ENCODE measurements around the gene CYGB. TPM values are rescaled to one million over a fixed set of nuclear protein-coding genes. Genes with fewer than 3 reads are reported as not detected.
A peak's percentile ranks its signal among the peaks of the same experiment; 100 is the strongest.

The CYGB gene
- total and polyA plus RNA-seq, 4 donors: 0.83 to 7.8 (median 1.4) TPM

GRCh38 chr17:76556765-76557367, 19.4 kb upstream of the CYGB start:
- H3K9ac ChIP-seq (ENCODE audit: low read depth in 1 of 2, low read length in 2 of 2): peak overlapping the region; percentile 93 to 96
- H3K27me3 ChIP-seq (ENCODE audit: control insufficient read depth in 4 of 4, insufficient read depth in 4 of 4, low read length in 3 of 4): no peaks in the 10 kb centered on the region
- peak overlapping the region; percentile 68 to 99 (median 97) for H3K4me3 ChIP-seq (ENCODE audit: low read depth in 1 of 3, low read length in 3 of 3)
- peaks cover 3 to 24% (median 15%) of the 10 kb centered on the region in 4 donors for H3K4me1 ChIP-seq (ENCODE audit: control insufficient read depth in 4 of 4, insufficient read depth in 4 of 4, low read length in 3 of 4)
- TF ChIP-seq MAX (IDR thresholded peaks at IDR 0.05) (no peak), RXRA (IDR thresholded peaks at IDR 0.05) (no peak), NR2F2 (IDR thresholded peaks at IDR 0.05) (no peak), GABPA (IDR thresholded peaks at IDR 0.05 in 1 of 2, conservative IDR thresholded peaks at IDR 0.05 in 1 of 2) (no peak), RAD21 (IDR thresholded peaks at IDR 0.05) (no peak), CTCF (IDR thresholded peaks at IDR 0.05; ENCODE audit: low read depth, low read length, missing input control) (no peak), ATF3 (IDR thresholded peaks at IDR 0.05) (no peak), SP1 (IDR thresholded peaks at IDR 0.05) (no peak), FOXA1 (IDR thresholded peaks at IDR 0.05) (no peak)
- peaks cover 2 to 8% (median 7%) of the 10 kb centered on the region in 4 donors for H3K36me3 ChIP-seq (ENCODE audit: control insufficient read depth in 4 of 4, insufficient read depth in 3 of 4, low read depth in 1 of 4, low read length in 3 of 4)
- DNase-seq (ENCODE audit: low spot score): no peak
- WGBS: 24% methylated on average over 30 of the region's 30 CpGs
- no peaks in the 10 kb centered on the region for H3K9me3 ChIP-seq (ENCODE audit: control insufficient read depth in 4 of 4, low read length in 3 of 4)
- H3K27ac ChIP-seq (ENCODE audit: low read depth in 1 of 2, low read length in 2 of 2): peak overlapping the region; percentile 84 to 97

GRCh38 chr17:76554131-76554530, 16.6 kb upstream of the CYGB start:
- TF ChIP-seq EGR1 (IDR thresholded peaks at IDR 0.05; ENCODE audit: low read depth in 2 of 2) (no peak), TAF1 (conservative IDR thresholded peaks at IDR 0.05) (no peak), HNF4A (conservative IDR thresholded peaks at IDR 0.05) (no peak), FOXA1 (IDR thresholded peaks at IDR 0.05) (no peak), MAX (IDR thresholded peaks at IDR 0.05) (no peak), YY1 (IDR thresholded peaks at IDR 0.05) (no peak), CTCF (IDR thresholded peaks at IDR 0.05; ENCODE audit: low read depth, low read length, missing input control) (no peak), GABPA (IDR thresholded peaks at IDR 0.05 in 1 of 2, conservative IDR thresholded peaks at IDR 0.05 in 1 of 2) (no peak), RAD21 (IDR thresholded peaks at IDR 0.05) (no peak), JUND (IDR thresholded peaks at IDR 0.05) (no peak), NR2F2 (IDR thresholded peaks at IDR 0.05) (no peak), REST (IDR thresholded peaks at IDR 0.05) (no peak), ATF3 (IDR thresholded peaks at IDR 0.05) (no peak), ZBTB33 (IDR thresholded peaks at IDR 0.05) (no peak)
- Histone ChIP-seq H3K9ac (ENCODE audit: low read depth in 1 of 2, low read length in 2 of 2) (no peak overlapping the region), H3K9me3 (ENCODE audit: control insufficient read depth in 4 of 4, low read length in 3 of 4) (no peaks in the 10 kb centered on the region), H3K36me3 (ENCODE audit: control insufficient read depth in 4 of 4, insufficient read depth in 3 of 4, low read depth in 1 of 4, low read length in 3 of 4) (no peaks in the 10 kb centered on the region), H3K4me1 (ENCODE audit: control insufficient read depth in 4 of 4, insufficient read depth in 4 of 4, low read length in 3 of 4) (peaks cover 7 to 39% (median 27%) of the 10 kb centered on the region in 4 donors), H3K27me3 (ENCODE audit: control insufficient read depth in 4 of 4, insufficient read depth in 4 of 4, low read length in 3 of 4) (no peaks in the 10 kb centered on the region), H3K27ac (ENCODE audit: low read depth in 1 of 2, low read length in 2 of 2) (no peak overlapping the region), H3K4me3 (ENCODE audit: low read depth in 1 of 3, low read length in 3 of 3) (no peak overlapping the region)
- no peak for DNase-seq (ENCODE audit: low spot score)
- 59% methylated on average over 6 of the region's 6 CpGs for WGBS
